GM18505 (cell line): ENCODE data around the gene NDUFA11.
"Not testable (repeated sequence)": the region's sequence is repeated elsewhere in the genome, so short reads cannot be mapped to it uniquely, and the experiment has no call there.

ENCODE experiments used
- ATAC-seq: cut with Tn5 transposase; IDR thresholded peaks from one replicate; pipeline ENCODE4 v1.9.1; 2021; ENCODE audit not compliant: unreplicated experiment
- POLR2A ChIP-seq: IDR thresholded peaks from 4 replicates; pipeline ENCODE4 v1.6.1; 2011; ENCODE audit warnings: borderline replicate concordance; ENCODE audit not compliant: insufficient read depth, insufficient read length; ENCODE audit errors: extremely low read depth

NDUFA11 gene

DNA sequence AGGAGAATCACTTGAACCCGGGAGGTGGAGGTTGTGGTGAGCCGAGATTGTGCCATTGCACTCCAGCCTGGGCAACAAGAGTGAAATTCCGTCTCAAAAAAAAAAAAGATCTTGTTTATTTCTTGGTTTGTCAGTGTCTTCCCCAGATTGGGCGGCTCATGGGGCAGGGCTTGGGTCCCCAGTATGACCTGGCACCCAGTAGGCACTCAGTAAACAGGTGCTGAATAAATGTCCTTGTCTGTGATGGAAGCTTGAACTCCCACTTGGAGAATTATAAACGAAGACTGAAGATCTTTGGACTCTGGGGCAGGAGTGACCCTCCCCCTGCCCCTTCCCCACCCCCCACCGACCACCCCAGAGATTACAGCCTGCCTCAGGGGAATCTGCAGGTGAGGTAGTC is 23.4 kb downstream of the NDUFA11 start:
- ATAC-seq, result no peak
- no peak for TF ChIP-seq POLR2A

- TF ChIP-seq POLR2A, result no peak
- ATAC-seq, result no peak
These were observed 25.7 kb downstream of the NDUFA11 start for GRCh38 chr19:5877882-5878281.

- ATAC-seq, result no peak
These were observed 26.2 kb downstream of the NDUFA11 start for GRCh38 chr19:5877427-5877826.

DNA sequence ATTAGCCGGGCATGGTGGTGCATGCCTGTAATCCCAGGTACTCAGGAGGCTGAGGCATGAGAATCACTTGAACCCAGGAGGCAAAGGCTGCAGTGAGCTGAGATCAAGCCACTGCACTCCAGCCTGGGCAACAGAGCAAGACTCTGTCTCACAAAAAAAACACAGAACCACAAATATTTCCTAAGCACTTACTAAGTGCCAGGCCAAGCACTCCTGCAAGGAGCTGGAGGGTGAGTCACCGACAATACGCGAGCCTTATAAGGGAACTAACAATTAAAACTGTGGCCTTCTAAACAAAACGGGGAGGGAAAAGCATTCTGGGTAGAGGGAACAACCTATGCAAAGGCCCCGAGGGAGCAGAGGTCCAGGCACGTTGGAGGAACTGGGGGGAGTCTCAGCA is 29.1 kb downstream of the NDUFA11 start:
- ATAC-seq, result not testable (repeated sequence)

More at GRCh38 chr19:5877427-5877826, 26.2 kb downstream of the NDUFA11 start:
- TF ChIP-seq POLR2A, result no peak

DNA sequence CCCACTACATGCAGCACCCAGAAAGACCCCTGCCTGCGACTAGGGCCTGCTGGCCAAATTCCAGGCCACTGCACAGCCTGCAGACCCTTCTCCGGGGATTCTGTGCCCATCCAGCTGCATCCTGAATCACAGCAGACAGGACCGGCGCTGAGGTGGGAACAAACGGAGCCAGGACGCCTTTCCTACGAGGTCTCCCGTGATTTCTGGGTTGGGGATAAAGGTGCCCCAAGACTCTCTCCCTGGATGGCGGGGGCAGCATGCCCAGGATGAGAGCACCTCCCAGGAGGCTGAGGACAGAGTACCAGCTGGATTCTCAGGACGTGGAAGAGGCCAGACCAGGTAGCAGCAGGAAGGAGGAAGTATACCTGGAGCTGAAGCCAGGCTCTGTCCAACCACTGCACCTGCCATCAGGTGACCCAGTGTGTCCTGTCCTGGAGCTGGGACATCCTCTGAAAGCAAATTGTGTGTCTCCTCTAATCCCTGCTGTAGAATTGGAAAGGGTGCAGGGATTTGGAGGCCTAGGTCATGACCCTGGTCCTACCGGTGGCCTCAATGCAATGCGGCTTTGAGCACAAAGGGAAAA is 29.9 kb downstream of the NDUFA11 start:
- no peak for ATAC-seq
- TF ChIP-seq POLR2A, result no peak

GRCh38 chr19:5870986-5871394 is 32.6 kb downstream of the NDUFA11 start:
- TF ChIP-seq POLR2A, result no peak
- no peak for ATAC-seq

DNA sequence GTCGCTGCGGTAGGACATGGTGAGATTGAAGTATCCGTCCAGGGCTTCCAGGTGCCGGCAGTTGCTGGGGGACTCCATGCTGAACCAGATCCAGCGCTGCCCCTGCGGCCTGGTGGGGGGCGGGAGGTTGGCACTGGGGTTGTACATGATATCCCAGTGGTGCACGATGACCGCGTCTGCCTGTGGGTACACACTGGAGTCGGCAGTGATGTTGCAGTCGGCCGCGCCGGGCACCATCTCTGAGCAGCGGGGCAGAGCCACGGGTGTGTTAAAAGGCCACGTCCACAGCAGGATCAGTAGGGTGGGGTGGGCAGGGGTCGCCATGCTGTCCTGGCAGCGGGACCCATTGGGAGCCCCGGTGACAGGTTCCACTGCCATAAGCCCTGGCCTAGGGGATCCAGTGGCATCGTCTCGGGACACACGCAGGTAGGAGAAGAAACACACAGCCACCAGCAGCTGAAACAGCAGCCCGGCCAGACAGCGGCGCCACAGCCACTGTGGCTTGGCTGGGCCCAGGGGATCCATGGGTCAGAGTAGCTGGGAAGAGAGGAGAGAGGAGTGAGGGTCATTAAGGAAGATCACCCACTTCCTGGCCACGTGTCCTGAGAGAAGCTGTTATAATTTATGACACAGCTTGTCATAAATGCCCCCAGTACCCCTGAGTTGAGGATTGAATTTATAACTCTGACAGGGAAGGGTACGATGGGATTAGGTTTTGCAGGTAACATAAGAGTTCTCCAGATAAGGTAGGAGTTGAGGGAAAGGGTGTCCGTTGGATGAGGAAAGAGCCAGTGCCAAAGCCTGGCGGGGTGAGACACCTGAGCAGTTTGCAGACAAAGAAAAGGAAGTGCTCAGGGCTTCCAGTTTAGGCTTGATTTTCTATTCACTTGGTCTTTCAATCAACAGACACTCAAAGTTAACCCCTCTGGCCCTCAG is 36.1 kb downstream of the NDUFA11 start:
- no peak for TF ChIP-seq POLR2A
- ATAC-seq, result no peak

DNA sequence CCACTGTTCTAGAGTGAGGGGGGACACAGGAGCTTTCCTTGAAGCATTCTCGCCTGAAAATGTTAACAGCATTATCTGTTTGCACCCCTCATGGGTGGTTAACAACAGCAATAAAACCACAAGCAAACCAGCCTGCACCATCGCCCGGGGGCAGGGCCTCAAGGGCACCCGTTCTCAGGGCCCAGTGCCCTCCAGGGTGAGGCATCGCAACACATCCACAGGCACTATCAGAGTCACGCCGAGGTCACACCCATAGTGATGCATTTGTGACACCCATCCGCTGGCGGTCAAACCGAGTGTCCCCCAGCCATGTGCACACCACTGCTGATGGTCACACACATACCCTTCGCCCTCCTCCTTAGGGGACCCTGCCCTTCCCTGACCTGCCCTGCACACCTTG is 37.8 kb downstream of the NDUFA11 start:
- no peak for ATAC-seq
- TF ChIP-seq POLR2A, result no peak

DNA sequence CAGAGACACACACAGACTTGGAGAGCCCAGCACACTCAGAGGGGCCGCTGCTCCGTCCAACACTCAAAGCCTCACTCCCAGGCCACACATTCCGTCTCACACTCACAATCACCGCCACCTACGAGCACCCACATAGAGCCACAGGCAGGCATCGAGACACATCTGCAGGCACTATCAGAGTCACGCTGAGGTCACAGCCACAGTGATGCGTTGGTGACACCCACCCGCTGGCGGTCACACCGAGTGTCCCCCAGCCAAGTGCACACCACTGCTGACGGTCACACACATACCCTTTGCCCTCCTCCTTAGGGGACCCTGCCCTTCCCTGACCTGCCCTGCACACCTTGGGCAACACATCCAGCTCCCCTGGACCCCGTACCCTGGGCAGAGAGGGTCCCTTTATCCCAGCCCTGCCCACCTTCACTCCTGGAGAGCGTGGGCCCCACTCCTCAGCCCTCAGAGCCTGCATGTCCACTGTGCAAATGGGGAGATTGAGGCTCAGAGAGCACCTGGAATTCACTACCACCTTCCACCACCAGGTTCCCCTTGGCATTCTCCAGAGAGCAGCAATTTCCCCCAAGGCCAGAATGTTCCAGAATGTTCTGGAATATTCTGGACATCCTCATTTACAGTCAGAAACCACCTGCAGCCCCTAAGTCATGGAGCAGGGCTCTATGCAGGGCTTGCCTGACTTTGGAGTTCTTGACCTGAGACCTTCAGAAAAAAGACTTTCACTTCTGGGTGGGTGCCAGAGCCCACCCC is 38.7 kb downstream of the NDUFA11 start:
- no peak for ATAC-seq
- TF ChIP-seq POLR2A, result no peak

DNA sequence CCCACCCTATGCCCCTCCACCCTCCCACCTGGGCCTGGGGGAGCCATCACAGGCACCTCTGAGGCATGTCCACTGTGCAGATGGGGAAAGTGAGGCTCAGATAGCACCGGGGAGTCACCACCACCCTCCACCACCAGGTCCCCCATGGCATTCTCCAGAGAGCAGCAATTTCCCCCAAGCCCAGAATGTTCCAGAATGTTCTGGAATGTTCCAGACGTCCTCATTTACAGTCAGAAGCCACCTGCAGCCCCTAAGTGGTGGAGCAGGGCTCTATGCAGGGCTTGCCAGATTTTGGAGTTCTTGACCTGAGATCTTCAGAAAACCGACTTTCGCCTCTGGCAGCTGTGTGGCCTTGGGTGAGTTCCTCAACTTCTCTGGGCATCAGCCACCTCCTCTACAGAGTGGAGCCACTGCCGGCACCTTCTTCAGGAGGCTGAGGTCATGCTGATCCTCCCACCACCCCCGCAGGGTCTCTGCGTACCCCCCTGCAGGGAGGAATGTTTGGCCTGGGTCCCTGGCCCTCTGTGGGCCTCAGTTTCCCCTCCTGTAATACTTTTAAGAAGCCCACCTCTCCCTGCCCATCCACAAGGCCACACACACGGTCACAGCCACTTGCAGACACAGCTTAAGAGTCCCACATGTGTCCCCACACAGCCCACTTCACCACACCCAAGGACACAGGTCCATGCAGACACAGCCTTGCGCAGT is 39.4 kb downstream of the NDUFA11 start:
- no peak for TF ChIP-seq POLR2A
- ATAC-seq, result no peak

- no peak for TF ChIP-seq POLR2A
These were observed 40.4 kb downstream of the NDUFA11 start for GRCh38 chr19:5863030-5863665.

DNA sequence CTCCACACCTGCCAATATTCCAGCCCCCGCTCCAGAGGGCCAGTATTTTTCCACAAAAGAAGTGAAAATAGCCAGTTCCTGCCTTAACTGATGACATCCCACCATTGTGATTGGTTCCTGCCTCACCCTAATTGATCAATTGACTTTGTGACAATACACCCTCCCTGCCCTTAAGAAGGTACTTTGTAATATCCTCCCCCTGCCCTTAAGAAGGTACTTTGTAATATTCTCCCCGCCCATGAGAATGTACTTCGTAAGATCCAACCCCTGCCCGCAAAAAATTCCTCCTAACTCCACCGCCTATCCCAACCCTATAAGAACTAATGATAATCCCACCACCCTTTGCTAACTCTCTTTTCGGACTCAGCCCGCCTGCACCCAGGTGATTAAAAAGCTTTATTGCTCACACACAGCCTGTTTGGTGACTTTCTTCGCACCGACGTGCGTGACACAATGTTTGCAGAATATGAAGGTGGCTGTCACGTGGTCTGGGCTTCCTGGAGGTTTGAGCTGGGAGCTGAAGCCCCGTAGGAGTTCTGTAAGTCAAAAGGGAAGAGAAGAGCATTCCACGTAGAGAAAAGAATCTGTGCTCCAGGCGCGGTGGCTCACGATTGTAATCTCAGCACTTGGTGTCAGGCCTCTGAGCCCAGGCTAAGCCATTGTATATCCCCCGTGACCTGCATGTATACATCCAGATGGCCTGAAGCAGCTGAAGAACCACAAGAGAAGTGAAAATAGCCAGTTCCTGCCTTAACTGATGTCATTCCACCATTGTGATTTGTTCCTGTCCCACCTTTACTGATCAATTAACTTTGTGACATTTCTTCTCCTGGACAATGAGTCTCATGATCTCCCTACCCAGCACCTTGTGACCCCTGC is 46.1 kb downstream of the NDUFA11 start:
- no peak for TF ChIP-seq POLR2A
- ATAC-seq, result no peak

More at GRCh38 chr19:5863030-5863665, 40.4 kb downstream of the NDUFA11 start:
- ATAC-seq, result no peak

DNA sequence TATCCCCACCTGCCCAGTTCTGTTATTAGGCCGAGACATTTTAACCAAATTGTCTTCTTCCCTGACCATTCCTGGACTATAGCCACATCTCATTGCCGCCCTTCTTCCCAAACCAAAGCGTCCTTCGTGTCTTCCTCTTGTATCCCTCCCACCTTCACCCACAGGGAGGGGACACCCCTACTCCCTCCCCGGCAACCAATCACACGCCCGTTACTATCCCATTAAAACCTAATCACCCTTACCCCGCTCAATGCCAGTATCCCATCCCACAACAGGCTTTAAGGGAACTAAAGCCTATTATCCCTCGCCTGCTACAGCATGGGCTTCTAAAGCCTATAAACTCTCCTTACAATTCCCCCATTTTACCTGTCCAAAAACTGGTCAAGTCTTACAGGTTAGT is 48.4 kb downstream of the NDUFA11 start:
- not testable (repeated sequence) for ATAC-seq

GRCh38 chr19:5854121-5854520 is 49.5 kb downstream of the NDUFA11 start:
- not testable (repeated sequence) for ATAC-seq
